K562 (cell line): ENCODE data around the gene PMF1. TPM values are rescaled to one million over a fixed set of nuclear protein-coding genes. Genes with fewer than 3 reads are reported as not detected.

ENCODE experiments used
- ETV1 ChIP-seq: fragments of 450-650 bp; conservative IDR thresholded peaks from 2 replicates; pipeline ENCODE4 v1.6.1; 2016; ENCODE audit warnings: missing genetic modification characterization, control low read depth, low read depth, missing compliant biosample characterization
- ETV6 ChIP-seq, 3 experiments: fragments of 150-350 bp in 1 of 3; sonication (generic) in 1 of 3; formaldehyde crosslinking in 1 of 3; IDR thresholded peaks; 2 replicates each; pipeline versions ENCODE4 v1.6.1 to v1.8.0; 2014 to 2022; ENCODE audit warnings: borderline replicate concordance in 2 of 3, low read depth in 2 of 3, antibody characterized with exemption in 1 of 3, low read length in 1 of 3, mild to moderate bottlenecking in 1 of 3, missing genetic modification reagents in 1 of 3
- KLF1 ChIP-seq: fragments of 450-650 bp; IDR thresholded peaks from 2 replicates; pipeline ENCODE4 v1.6.1; 2016; ENCODE audit warnings: missing genetic modification characterization, missing compliant biosample characterization
- MYBL2 ChIP-seq, 2 experiments: fragments of 450-650 bp in 1 of 2; sonication (generic) in 1 of 2; formaldehyde crosslinking in 1 of 2; IDR thresholded peaks; 2 replicates each; pipeline versions ENCODE4 v1.6.1 to v1.8.1; 2017 to 2022; ENCODE audit warnings: borderline replicate concordance in 1 of 2, inconsistent platforms in 1 of 2, low read depth in 1 of 2, mild to moderate bottlenecking in 1 of 2, missing genetic modification reagents in 1 of 2, moderate library complexity in 1 of 2
- PHF21A ChIP-seq: fragments of 450-650 bp; IDR thresholded peaks from 2 replicates; pipeline ENCODE4 v1.6.1; 2017; ENCODE audit warnings: low read depth, borderline replicate concordance
- STAT5B ChIP-seq: fragments of 250-450 bp; sonication (Bioruptor Pico); IDR thresholded peaks from 2 replicates; pipeline ENCODE4 v1.8.0; 2021; ENCODE audit warnings: mild to moderate bottlenecking, inconsistent platforms
- ZC3H11A ChIP-seq: IDR thresholded peaks from 2 replicates; pipeline ENCODE4 v1.6.1; 2012; ENCODE audit warnings: low read depth, low read length, improper control_type of control experiment
- ZNF174 ChIP-seq: fragments of 250-450 bp; sonication (Bioruptor Pico); IDR thresholded peaks from 2 replicates; pipeline ENCODE4 v1.4.0; 2020; ENCODE audit warnings: mild to moderate bottlenecking
- ZNF354B ChIP-seq: fragments of 250-450 bp; sonication (Bioruptor Pico); IDR thresholded peaks from 2 replicates; pipeline ENCODE4 v1.4.0; 2020
- ZNF695 ChIP-seq: fragments of 450-650 bp; formaldehyde crosslinking; IDR thresholded peaks from 2 replicates; pipeline ENCODE4 v1.4.0; 2020; ENCODE audit warnings: mild to moderate bottlenecking, moderate library complexity
- polyA plus RNA-seq, 8 experiments: library from polyadenylated mRNA; depleted of rRNA in 4 of 8; stranded (reverse) in 5 of 8; unstranded in 3 of 8; fragments of >200 nt; fragmentation: Nextera tagmentation in 2 of 8; fragmentation: Illumina TruSeq in 1 of 8; extraction: Ambion mirVana in 2 of 8; extraction: Trizol in 1 of 8; gene quantifications; 2 replicates each; pipeline versions ENCODE4 v1.2.1 to v1.2.3, GENCODE V29; 2011 to 2014; ENCODE audit warnings: inconsistent platforms in 1 of 8, missing spikeins in 1 of 8
- total RNA-seq, 7 experiments: library from RNA; depleted of rRNA in 6 of 7; stranded (reverse); fragments of >200 nt in 6 of 7; fragmentation: Illumina TruSeq in 2 of 7; extraction: Trizol in 2 of 7; gene quantifications; 2 replicates each; pipeline versions ENCODE4 v1.2.1 to v1.2.3, GENCODE V29; 2011 to 2021; ENCODE audit warnings: low replicate concordance in 1 of 7
- TF ChIP-seq, protein P1 (sequence below): sonication (generic); IDR thresholded peaks from 2 replicates; pipeline ENCODE4 v1.6.1; 2016
- TF ChIP-seq, protein P2 (sequence below), 2 experiments: fragments of 450-650 bp in 1 of 2; sonication (generic) in 1 of 2; formaldehyde crosslinking; conservative IDR thresholded peaks; 2 replicates each; pipeline versions ENCODE4 v1.4.0 to v1.8.1; 2020 to 2022; ENCODE audit warnings: mild to moderate bottlenecking in 1 of 2, missing genetic modification reagents in 1 of 2
- TF ChIP-seq, protein P3 (sequence below): fragments of 450-650 bp; IDR thresholded peaks from 2 replicates; pipeline ENCODE4 v1.6.1; 2016; ENCODE audit warnings: low read depth

PMF1 gene
- total and polyA plus RNA-seq, 9 of the 15 experiments (the other 6 are each of a cell fraction or from before 2014, with no cell fraction given): 9.4 to 92.9 (median 71.0) TPM

DNA sequence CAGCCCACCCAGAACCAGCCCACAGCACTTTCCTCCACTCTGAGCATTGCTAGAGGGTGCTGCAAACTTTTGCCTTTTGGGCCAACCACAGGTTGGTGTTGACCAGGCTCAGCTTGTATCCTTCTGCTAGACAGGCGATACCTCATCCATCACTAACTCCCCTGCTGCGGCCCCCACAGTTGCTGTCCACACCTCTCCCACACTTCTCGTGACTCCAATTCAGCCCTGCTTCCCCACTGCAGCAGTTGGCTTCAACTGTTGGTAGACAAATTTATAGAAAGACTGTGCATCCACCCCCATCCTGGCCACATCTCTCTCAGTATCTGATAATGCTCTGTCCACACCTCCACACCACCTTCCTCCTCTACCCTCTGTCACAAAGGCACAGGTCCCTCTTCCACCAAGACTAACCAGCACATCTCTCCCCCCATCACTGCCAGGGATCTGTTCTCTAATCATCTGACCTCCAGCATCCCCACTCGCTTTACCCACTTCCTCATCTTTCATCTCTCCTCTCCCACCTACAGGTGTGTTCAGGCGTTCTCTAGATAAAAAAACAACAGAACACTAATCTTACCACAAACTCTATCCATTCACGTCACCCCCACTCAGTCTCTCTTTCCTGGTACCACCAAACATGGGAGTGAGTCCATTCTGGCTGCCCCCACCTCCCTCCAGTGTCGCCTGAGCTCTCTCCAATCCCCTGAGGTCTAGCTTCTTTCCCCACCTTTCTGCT, 34.7 kb upstream of the PMF1 start (continued):
- TF ChIP-seq, protein P1, sequence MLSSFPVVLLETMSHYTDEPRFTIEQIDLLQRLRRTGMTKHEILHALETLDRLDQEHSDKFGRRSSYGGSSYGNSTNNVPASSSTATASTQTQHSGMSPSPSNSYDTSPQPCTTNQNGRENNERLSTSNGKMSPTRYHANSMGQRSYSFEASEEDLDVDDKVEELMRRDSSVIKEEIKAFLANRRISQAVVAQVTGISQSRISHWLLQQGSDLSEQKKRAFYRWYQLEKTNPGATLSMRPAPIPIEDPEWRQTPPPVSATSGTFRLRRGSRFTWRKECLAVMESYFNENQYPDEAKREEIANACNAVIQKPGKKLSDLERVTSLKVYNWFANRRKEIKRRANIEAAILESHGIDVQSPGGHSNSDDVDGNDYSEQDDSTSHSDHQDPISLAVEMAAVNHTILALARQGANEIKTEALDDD: peak; percentile 43; the same call in 1 of the 2 replicates
- TF ChIP-seq ZNF695 (CRISPR knock-in tag): no peak
- TF ChIP-seq, protein P2, sequence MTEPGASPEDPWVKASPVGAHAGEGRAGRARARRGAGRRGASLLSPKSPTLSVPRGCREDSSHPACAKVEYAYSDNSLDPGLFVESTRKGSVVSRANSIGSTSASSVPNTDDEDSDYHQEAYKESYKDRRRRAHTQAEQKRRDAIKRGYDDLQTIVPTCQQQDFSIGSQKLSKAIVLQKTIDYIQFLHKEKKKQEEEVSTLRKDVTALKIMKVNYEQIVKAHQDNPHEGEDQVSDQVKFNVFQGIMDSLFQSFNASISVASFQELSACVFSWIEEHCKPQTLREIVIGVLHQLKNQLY (CRISPR knock-in tag; conservative IDR thresholded peaks at IDR 0.05): no peak
- TF ChIP-seq ZNF174 (CRISPR knock-in tag): no peak
- TF ChIP-seq ZNF354B (CRISPR knock-in tag): no peak
- no peak for TF ChIP-seq MYBL2 (IDR thresholded peaks at IDR 0.05; ENCODE audit: low read depth)
- no peak for TF ChIP-seq MYBL2 (CRISPR knock-in tag; IDR thresholded peaks at IDR 0.05; ENCODE audit: borderline replicate concordance)
- no peak for TF ChIP-seq KLF1 (tag)
- no peak for TF ChIP-seq PHF21A
- TF ChIP-seq, protein P3, sequence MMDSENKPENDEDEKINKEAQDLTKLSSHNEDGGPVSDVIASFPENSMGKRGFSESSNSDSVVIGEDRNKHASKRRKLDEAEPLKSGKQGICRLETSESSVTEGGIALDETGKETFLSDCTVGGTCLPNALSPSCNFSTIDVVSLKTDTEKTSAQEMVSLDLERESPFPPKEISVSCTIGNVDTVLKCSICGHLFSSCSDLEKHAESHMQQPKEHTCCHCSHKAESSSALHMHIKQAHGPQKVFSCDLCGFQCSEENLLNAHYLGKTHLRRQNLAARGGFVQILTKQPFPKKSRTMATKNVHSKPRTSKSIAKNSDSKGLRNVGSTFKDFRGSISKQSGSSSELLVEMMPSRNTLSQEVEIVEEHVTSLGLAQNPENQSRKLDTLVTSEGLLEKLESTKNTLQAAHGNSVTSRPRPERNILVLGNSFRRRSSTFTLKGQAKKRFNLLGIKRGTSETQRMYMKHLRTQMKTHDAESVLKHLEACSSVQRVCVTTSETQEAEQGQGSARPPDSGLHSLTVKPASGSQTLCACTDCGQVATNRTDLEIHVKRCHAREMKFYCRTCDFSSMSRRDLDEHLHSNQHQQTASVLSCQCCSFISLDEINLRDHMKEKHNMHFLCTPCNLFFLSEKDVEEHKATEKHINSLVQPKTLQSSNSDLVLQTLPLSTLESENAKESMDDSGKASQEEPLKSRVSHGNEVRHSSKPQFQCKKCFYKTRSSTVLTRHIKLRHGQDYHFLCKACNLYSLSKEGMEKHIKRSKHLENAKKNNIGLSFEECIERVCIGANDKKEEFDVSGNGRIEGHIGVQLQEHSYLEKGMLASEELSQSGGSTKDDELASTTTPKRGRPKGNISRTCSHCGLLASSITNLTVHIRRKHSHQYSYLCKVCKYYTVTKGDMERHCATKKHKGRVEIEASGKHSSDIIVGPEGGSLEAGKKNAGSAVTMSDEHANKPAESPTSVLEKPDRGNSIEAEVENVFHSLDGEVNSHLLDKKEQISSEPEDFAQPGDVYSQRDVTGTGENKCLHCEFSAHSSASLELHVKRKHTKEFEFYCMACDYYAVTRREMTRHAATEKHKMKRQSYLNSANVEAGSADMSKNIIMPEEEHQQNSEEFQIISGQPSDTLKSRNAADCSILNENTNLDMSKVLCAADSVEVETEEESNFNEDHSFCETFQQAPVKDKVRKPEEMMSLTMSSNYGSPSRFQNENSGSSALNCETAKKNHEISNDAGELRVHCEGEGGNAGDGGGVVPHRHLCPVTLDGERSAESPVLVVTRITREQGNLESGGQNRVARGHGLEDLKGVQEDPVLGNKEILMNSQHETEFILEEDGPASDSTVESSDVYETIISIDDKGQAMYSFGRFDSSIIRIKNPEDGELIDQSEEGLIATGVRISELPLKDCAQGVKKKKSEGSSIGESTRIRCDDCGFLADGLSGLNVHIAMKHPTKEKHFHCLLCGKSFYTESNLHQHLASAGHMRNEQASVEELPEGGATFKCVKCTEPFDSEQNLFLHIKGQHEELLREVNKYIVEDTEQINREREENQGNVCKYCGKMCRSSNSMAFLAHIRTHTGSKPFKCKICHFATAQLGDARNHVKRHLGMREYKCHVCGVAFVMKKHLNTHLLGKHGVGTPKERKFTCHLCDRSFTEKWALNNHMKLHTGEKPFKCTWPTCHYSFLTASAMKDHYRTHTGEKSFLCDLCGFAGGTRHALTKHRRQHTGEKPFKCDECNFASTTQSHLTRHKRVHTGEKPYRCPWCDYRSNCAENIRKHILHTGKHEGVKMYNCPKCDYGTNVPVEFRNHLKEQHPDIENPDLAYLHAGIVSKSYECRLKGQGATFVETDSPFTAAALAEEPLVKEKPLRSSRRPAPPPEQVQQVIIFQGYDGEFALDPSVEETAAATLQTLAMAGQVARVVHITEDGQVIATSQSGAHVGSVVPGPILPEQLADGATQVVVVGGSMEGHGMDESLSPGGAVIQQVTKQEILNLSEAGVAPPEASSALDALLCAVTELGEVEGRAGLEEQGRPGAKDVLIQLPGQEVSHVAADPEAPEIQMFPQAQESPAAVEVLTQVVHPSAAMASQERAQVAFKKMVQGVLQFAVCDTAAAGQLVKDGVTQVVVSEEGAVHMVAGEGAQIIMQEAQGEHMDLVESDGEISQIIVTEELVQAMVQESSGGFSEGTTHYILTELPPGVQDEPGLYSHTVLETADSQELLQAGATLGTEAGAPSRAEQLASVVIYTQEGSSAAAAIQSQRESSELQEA: no peak
- TF ChIP-seq STAT5B (CRISPR knock-in tag): no peak
- no peak for TF ChIP-seq ETV1
- no peak for TF ChIP-seq ZC3H11A
- no peak for TF ChIP-seq ETV6 (IDR thresholded peaks at IDR 0.05; ENCODE audit: borderline replicate concordance in 1 of 2, low read depth in 2 of 2, low read length in 1 of 2)
- no peak for TF ChIP-seq ETV6 (CRISPR knock-in tag; IDR thresholded peaks at IDR 0.05; ENCODE audit: borderline replicate concordance)
